Measurements from ENCODE around the gene HDAC10. TPM values are rescaled to one million over a fixed set of nuclear protein-coding genes. Genes with fewer than 3 reads are reported as not detected.

The HDAC10 gene
- polyA plus RNA-seq, 4 donors = 18.0 to 28.7 (median 19.9) TPM

DNA sequence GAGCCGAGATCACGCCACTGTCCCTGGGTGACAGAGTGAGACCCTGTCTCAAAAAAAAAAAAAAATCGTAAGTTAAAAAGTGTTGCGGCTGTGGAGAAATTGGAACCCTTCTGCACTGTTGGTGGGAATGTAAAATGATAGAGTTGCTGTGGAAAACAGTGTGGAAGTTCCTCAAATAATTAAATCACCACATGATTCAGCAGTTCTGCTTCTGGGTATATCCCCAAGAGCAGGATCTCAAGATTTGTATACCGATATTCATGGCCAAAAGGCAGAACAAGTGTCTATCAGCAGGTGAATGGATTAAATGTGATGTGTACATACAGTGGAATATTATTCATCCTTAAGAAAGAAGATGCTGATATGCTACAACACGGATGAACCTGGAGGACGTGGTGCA, 46.5 kb downstream of the HDAC10 start:
- no peak for DNase-seq (ENCODE audit: low read depth in 4 of 4, low spot score in 3 of 4)

DNA sequence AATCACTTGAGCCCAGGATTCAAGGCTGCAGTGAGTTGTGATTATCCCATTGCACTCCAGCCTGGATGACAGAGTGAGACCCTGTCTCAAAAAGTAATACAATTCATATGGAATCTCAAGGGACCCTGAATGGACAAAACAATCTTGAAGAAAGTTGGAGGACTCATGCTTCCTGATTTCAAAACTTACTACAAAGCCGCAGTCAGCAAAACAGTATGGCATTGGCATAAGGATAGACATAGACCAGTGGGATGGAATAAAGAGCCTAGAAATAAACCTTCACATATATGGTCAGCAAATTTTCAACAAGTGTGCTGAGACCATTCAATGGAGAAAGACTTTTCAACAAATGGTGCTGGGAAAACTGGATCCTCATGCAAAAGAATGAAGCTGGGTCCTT, 47.8 kb downstream of the HDAC10 start:
- no peak for DNase-seq (ENCODE audit: low read depth in 4 of 4, low spot score in 3 of 4)

DNA sequence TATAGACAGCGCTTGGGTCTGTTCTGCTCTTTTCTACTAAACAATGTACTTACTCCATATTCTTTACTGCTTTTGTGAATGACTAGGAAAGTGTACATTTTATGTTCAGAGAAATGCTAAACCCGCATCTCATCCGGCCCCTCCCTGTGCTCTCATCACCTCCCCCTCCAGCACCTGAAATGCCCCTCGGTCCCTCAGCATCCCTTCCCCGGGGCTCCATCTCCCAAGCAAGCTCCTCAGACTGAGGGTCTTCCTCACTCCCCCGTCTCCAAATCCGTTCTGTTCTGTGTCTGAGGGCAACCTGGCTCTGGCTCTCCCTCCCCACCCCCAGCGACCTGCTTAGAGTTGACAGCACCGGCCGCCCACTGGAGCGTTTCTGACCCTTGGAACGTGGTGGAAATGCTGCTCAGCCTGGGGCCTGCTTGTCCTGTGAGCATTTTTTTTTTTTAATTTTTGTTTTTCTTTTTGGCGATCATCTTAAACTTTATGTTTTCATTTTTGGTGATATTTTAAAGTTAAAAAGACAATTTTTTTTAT, 48.9 kb downstream of the HDAC10 start:
- DNase-seq (ENCODE audit: low read depth in 4 of 4, low spot score in 3 of 4) = no peak

DNA sequence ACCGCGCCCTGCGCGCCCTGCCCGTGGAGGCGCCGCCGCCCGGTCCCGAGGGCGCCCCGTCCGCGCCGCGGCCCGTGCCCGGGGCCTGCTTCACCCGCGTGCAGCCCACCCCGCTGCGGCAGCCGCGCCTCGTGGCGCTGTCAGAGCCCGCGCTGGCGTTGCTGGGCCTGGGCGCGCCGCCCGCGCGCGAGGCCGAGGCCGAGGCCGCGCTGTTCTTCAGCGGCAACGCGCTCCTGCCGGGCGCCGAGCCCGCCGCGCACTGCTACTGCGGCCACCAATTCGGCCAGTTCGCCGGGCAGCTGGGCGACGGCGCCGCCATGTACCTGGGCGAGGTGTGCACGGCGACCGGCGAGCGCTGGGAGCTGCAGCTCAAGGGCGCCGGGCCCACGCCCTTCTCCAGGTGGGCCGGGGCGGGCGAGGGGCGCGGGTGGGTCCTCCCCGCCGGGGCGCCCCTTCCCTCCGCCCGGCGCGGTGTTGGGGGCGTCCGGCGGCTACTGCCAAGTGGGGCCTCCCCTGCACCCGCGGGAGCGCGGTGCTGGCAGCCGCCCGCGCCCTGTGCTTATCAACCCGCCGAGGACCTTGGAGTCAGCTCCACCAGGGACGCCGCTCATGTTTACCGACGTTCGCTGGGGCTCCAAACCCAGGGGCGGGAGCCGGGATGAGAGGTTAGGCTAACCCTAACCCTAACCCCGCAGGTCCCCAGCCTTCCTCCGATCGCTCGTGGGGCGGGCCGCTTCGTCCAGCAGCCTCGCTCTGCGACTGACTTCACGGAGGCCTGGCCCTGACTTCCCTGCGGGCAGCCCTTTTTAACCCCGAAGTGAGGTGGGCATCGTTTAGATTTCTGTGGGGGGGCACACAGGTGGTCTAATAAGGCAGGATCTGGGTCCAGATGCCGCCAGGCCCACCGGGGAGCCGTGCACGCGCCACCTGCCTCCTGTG, 49.6 kb downstream of the HDAC10 start:
- DNase-seq (ENCODE audit: low read depth in 4 of 4, low spot score in 3 of 4) = no peak

DNA sequence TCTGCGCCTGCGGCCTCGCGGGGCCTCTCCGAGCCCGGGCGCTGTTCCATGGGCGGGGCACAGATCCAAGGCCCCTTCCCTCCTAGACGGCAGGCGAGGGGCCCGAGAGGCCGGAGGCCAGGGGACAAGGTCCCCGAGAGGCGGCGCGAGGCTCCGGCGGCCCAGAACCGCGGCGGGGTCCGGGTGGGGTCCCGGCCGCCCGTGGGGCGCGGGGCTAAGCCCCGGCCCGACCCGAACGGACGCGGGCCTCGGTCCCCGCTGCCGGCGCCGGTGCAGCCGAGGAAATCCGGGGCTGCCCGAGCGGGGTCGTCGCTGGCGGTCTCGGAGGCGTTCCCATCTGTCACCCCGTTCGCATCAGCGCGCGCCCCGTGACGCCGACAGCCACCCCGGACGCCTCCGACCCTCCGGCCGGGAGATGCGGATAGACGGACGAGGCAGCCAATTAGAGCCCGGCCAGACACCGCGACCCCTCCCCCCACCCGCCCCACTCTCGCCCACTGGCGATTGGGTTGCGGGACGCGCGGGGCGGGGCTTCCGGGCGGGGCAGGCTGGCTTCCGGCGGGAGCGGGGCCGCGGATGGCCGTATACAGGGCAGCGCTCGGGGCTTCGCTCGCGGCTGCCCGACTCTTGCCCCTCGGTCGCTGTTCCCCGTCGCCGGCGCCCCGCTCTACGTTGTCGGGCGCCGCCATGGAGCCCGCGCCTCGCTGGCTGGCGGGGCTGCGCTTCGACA, 50.4 kb downstream of the HDAC10 start, which contains the start of gene SELENOO:
Gene SELENOO, plus strand, starts transcription at position 551 of the 730 bp plus-strand sequence. Its CDS starts 26 bp downstream, at position 577.
- peak; percentile 73 to 84 (median 78) for DNase-seq (ENCODE audit: low read depth in 4 of 4, low spot score in 3 of 4)

DNA sequence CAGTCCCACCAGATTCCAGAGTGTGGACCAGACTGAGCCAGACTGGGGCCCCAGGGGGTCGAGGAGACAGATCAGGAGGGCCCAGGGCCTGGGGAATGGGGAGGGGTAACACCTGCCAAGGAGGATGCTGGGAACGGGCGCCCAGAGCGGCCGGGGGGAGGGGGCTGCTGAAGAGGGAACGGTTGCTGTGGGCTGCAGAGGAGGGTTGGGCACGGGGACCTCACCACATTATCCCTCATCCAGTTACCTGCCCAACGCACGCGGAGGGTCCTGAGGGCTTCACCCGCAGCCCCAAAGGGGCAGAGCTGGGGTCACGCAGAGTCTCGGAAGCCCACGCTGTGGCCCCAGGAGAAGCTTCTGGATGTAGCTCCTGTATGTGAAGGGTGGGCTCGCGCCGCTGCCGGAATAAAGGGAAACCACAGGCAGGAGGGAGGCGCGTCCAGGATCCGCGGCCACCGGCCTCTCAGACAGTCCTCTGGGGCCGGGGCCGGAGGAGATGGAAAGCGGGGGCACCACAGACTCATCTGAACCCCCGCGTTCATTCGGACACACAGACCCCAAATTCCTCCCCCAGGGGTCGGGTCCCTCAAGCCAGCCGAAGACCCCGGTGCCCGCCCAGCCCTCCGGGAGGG, 51.1 kb downstream of the HDAC10 start:
- no peak for DNase-seq (ENCODE audit: low read depth in 4 of 4, low spot score in 3 of 4)

DNA sequence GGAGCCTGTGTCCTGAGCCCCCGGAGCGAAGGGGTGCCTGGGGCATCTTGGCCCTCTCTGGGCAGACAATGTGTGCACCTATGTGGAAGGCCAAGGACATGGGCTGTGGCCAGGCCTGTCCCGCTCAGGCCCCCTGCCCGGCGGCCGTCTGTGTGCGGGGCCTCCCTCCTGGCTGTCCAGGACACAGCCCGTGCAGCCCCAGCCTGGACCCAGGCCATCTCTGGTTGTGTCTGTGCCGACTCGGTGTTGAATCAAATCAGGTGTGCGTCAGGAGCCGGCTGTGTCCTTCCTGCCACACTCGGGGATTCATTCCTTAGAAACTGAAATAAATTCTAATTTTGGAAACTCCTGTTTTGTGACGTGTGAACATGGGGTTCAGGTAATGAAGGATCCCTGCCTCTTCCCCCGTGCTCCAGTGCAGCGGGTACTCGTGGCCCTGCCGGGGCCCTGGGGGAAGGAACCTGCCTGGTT, 51.8 kb downstream of the HDAC10 start:
- DNase-seq (ENCODE audit: low read depth in 4 of 4, low spot score in 3 of 4) = no peak

DNA sequence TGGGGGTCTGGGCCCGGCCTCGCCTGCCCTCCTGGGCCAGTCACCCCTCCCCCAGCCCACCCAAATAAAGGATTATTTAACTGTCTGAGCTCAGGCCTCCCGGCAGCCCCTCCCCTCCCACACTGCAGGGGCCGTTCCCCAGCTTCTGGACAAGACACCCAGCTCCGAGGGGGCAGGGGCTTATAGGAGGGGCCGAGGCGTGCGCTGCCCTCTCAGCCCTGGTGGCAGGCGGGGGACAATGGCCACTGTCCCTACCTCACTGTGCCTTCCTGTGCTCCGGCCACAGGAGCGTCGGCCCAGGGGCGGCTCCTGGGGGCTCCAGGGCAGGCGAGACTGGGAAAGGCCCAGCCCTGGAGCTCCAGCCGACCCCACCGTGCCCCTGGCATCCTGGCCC, 52.4 kb downstream of the HDAC10 start:
- no peak for DNase-seq (ENCODE audit: low read depth in 4 of 4, low spot score in 3 of 4)

DNA sequence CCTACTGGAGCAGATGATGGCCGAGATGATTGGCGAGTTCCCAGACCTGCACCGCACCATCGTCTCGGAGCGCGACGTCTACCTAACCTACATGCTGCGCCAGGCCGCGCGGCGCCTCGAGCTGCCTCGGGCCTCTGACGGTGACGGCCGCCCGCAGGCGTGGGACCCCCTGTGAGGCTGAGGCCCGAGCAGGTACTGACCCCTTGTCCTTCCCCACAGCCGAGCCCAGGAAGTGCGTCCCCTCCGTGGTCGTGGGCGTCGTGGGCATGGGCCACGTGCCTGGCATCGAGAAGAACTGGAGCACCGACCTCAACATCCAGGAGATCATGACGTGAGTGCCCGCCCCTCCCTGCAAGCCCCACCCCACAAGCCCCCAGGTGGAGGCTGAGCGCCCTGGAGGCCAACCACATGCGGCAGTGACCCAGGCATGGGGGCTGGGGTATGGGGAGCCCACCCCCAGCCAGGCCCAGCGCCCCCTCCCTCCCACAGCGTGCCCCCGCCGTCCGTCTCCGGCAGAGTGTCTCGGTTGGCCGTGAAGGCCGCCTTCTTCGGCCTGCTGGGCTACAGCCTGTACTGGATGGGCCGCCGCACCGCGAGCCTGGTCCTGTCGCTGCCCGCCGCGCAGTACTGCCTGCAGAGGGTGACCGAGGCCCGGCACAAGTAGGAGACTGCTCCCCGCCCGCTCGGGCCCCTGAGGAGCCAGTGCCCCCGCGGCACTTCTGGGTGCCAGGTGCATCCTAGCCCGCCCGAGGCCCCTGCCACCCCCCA, 53.0 kb downstream of the HDAC10 start:
- DNase-seq (ENCODE audit: low read depth in 4 of 4, low spot score in 3 of 4) = no peak

DNA sequence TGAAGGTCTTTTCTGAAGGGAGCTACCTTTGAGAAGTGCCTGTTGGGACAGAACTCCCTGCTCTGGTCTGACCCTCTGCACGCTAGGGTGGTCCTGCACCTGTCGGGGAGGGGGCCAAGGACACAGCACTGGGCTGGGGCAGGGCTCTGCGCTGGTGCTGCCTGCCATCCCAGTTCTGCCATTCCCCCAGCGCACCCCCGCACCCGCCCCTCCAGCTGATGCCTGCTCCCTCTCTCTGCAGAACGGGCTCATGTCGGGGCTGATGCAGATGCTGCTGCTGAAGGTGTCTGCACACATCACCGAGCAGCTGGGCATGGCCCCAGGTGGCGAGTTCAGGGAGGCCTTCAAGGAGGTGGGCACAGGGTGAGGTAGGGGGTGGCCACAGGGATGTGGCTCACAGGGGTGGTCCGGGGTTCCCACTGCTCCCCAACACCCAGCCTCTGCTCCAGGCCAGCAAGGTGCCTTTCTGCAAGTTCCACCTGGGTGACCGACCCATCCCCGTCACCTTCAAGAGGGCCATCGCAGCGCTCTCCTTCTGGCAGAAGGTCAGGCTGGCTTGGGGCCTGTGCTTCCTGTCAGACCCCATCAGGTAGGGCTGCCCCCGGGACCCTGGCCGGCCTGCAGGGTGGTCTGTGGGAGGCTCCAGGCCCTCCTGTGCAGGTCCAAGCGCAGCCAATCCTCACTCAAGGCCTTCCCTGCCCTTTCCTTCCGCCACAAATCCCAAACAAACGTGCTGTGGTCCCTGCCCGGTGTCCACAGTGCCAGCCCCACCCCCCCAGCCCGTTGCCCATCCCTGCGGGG, 53.9 kb downstream of the HDAC10 start:
- no peak for DNase-seq (ENCODE audit: low read depth in 4 of 4, low spot score in 3 of 4)

DNA sequence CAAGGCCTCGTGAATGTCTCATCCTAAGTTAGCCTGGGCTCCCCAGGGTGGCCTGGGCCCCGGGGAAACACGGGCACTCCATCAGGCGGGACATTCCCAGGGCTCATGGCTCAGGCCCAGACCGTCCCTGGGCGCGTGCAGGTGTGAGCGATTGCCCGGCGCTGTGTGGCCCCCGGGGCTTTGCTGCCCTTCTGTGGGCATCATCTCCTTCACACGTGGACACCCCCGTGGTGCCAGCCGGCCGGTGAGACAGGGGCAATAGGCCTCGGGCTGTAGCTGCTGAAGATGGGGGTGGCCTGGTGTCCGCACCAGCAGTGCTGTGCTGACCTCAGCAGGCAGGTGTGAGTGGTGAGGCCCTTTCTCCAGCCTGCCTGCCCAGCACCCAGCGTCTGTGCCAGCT, 54.8 kb downstream of the HDAC10 start:
- no peak for DNase-seq (ENCODE audit: low read depth in 4 of 4, low spot score in 3 of 4)

Other genes with a start within 250 kb of the HDAC10 start
- under 1 TPM in 1 of 4 donors, not detected in 3; 0.03 TPM for gene IL17REL, start 238.5 kb downstream of the HDAC10 start, polyA plus RNA-seq (ENCODE audit: insufficient read length in 4 of 4)
- gene TTLL8, start 193.0 kb downstream of the HDAC10 start, polyA plus RNA-seq (ENCODE audit: insufficient read length in 4 of 4) = under 1 TPM in 1 of 4 donors, not detected in 3; 0.06 TPM
- gene MLC1, start 165.8 kb downstream of the HDAC10 start, polyA plus RNA-seq (ENCODE audit: insufficient read length in 4 of 4) = 1 to 10 TPM in 1 of 4 donors, under 1 TPM in 3; 0.66 to 1.6 (median 0.86) TPM
- 1 to 10 TPM in 1 of 4 donors, under 1 TPM in 3; 0.33 to 1.2 (median 0.71) TPM for gene MOV10L1, start 161.3 kb downstream of the HDAC10 start, polyA plus RNA-seq (ENCODE audit: insufficient read length in 4 of 4)
- gene PANX2, start 80.5 kb downstream of the HDAC10 start, polyA plus RNA-seq (ENCODE audit: insufficient read length in 4 of 4) = 1 to 10 TPM in 3 of 4 donors, under 1 TPM in 1; 0.76 to 2.2 (median 1.5) TPM
- gene TRABD, start 65.4 kb downstream of the HDAC10 start, polyA plus RNA-seq (ENCODE audit: insufficient read length in 4 of 4) = 10 to 100 TPM; 19.1 to 30.8 (median 21.7) TPM
- 10 to 100 TPM; 14.9 to 26.2 (median 17.1) TPM for gene SELENOO, start 50.3 kb downstream of the HDAC10 start, polyA plus RNA-seq (ENCODE audit: insufficient read length in 4 of 4)
- 10 to 100 TPM; 31.4 to 40.7 (median 34.3) TPM for gene TUBGCP6, start 6.2 kb downstream of the HDAC10 start, polyA plus RNA-seq (ENCODE audit: insufficient read length in 4 of 4)
- gene MAPK12, start 10.4 kb upstream of the HDAC10 start, polyA plus RNA-seq (ENCODE audit: insufficient read length in 4 of 4) = 10 to 100 TPM; 10.6 to 23.6 (median 12.2) TPM
- 1 to 10 TPM; 7.3 to 8.8 (median 7.4) TPM for gene MAPK11, start 19.1 kb upstream of the HDAC10 start, polyA plus RNA-seq (ENCODE audit: insufficient read length in 4 of 4)
- gene PLXNB2, start 56.4 kb upstream of the HDAC10 start, polyA plus RNA-seq (ENCODE audit: insufficient read length in 4 of 4) = 100 to 1,000 TPM; 217 to 261 (median 232) TPM
- gene DENND6B, start 75.7 kb upstream of the HDAC10 start, polyA plus RNA-seq (ENCODE audit: insufficient read length in 4 of 4) = 10 to 100 TPM; 12.0 to 17.9 (median 15.0) TPM
- 10 to 100 TPM; 35.9 to 46.0 (median 40.3) TPM for gene PPP6R2, start 92.1 kb upstream of the HDAC10 start, polyA plus RNA-seq (ENCODE audit: insufficient read length in 4 of 4)
- 10 to 100 TPM; 30.7 to 46.5 (median 32.7) TPM for gene SBF1, start 223.8 kb upstream of the HDAC10 start, polyA plus RNA-seq (ENCODE audit: insufficient read length in 4 of 4)
- gene ADM2, start 230.3 kb upstream of the HDAC10 start, polyA plus RNA-seq (ENCODE audit: insufficient read length in 4 of 4) = 1 to 10 TPM; 4.1 to 6.8 (median 5.4) TPM
- 10 to 100 TPM in 3 of 4 donors, 1 to 10 TPM in 1; 3.2 to 17.7 (median 12.1) TPM for gene MIOX, start 235.6 kb upstream of the HDAC10 start, polyA plus RNA-seq (ENCODE audit: insufficient read length in 4 of 4)

All from right renal pelvis (tissue), 4 donors.